GM19467 (cell line): ENCODE data around the gene AP5Z1.
"Not testable (repeated sequence)": the region's sequence is repeated elsewhere in the genome, so short reads cannot be mapped to it uniquely, and the experiment has no call there.

ENCODE experiments used
- ATAC-seq: cut with Tn5 transposase; IDR thresholded peaks from one replicate; pipeline ENCODE4 v1.9.1; 2021; ENCODE audit warnings: mild to moderate bottlenecking, moderate library complexity; ENCODE audit not compliant: unreplicated experiment

The AP5Z1 gene

GRCh38 chr7:4799508-4800268, 24.3 kb downstream of the AP5Z1 start:
- no peak for ATAC-seq

- ATAC-seq = no peak
Observed at GRCh38 chr7:4800487-4800886, 25.1 kb downstream of the AP5Z1 start.

GRCh38 chr7:4800926-4801838, 25.8 kb downstream of the AP5Z1 start:
- no peak for ATAC-seq

GRCh38 chr7:4801839-4802231, 26.4 kb downstream of the AP5Z1 start:
- no peak for ATAC-seq

DNA sequence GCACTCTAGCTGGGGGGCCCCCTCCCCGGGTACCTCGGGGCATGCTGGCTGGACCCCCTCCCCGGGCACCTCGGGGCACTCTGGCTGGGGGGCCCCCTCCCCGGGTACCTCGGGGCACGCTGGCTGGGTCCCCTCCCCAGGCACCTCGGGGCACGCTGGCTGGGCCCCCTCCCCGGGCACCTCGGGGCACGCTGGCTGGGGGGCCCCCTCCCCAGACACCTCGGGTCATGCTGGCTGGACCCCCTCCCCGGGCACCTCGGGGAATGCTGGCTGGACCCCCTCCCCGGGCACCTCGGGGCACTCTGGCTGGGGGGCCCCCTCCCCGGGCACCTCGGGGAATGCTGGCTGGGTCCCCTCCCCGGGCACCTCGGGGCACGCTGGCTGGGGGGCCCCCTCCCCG, 27.2 kb downstream of the AP5Z1 start:
- not testable (repeated sequence) for ATAC-seq

DNA sequence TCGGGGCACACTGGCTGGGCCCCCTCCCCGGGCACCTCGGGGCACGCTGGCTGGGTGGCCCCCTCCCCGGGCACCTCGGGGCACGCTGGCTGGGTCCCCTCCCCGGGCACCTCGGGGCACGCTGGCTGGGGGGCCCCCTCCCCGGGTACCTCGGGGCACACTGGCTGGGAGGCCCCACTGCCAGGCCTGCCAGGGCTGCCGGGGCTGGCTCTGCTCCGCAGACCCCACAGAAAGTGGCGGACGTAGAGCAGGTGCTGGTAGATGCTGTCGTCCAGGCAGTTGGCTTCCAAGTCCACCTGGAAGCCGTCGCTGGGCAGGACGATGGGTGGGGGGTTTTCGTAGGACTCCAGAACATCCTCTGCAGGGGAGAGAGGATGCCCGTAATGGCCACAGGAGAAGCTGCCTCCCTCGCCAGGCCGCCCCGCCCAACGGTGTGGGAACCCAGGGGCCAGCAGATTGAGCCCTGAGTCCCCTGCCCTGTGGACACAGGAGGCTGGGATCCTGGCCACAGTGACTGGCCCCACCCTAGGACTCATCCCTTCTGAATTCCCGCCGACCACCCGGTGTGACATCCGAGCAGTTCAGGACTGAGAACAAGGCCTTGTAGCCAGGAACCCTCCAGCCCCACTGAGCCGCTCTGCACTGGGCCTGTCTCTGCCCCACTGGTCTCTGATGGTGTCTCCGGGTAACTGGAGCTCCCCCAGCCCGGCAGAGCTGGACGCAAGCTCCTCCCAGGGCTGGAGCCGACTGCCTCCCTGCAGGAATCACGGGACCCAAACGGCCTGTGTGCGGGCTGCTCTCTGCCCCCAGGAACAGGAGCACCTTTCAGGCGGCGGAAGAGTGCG, 28.2 kb downstream of the AP5Z1 start:
- no peak for ATAC-seq

DNA sequence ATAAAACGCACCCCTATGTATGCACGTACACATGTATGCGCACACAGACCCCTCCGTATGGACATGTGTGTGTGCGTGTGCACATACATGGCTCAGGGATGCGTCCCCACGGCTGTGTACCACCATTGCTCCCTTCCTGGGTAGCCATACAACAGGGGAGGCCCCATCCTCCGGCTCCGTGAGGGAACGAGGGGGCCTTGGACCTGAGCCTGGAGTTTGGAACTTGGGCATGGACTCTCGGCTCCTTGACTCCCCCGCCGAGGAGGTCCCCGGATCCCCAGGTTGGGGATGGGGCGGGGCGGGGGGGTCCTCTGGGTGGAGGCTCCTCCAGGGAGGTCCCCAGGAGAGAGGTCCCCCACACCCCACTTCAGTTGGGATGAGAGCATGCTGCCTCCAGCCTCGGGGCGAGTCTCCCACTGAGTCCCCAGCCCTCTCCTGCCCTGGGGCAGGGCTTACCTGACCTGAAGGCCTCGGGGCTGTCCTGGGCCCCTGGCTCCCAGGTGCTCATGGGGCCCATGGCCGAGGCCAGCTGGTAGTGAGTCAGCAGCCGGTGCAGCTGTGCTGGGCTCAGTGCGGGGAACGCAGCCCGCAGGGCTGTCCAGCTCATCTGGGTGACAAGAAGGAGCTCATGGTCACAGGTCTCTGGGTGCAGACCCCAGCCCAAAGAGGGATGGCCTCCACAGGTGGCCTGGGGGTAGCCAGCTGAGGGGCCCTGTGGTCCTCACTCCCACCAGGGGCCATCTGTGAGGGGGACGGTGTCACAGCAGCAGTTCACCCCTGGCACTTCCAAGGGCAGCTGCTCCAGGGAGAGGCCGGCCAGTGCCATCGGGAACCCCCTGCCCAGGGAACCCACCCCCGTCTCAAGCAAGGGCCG, 29.9 kb downstream of the AP5Z1 start:
- no peak for ATAC-seq

GRCh38 chr7:4805984-4806300, 30.5 kb downstream of the AP5Z1 start:
- no peak for ATAC-seq

- no peak for ATAC-seq
Observed at GRCh38 chr7:4806983-4807597, 31.7 kb downstream of the AP5Z1 start.

DNA sequence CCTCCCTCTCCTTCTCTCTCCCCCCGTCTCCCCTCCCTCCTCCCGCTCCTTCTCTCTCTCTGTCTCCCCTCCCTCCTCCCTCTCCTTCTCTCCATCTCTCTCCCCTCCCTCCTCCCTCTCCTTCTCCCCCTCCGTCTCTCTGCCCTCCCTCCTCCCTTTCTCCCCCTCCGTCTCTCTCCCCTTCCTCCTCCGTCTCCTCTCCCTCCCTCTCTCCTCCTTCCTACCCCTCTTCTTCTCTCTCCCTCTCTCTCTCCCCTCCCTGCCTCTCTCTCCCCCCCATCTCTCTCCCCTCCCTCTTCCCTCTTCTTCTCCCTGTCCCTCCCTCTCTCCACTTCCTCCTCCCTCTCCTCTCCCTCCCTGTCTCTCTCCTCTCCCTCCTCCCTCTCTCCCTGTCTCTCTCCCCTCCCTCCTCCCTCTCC, 32.2 kb downstream of the AP5Z1 start:
- ATAC-seq = no peak

GRCh38 chr7:4808026-4808425, 32.6 kb downstream of the AP5Z1 start:
- ATAC-seq = no peak

DNA sequence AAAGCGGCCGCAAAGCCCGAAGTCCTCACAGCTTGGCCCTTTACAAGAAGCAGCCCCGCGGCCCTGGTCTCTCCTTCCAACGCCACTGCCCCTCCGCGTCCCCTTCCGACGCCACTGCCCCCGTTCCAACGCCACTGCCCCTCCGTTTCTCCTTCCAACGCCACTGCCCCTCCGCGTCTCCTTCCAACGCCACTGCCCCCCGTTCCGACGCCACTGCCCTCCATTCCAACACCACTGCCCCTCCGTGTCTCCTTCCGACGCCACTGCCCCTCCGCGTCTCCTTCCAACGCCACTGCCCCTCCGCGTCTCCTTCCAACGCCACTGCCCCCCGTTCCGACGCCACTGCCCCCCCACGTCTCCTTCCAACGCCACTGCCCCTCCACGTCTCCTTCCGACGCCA, 33.1 kb downstream of the AP5Z1 start:
- no peak for ATAC-seq

DNA sequence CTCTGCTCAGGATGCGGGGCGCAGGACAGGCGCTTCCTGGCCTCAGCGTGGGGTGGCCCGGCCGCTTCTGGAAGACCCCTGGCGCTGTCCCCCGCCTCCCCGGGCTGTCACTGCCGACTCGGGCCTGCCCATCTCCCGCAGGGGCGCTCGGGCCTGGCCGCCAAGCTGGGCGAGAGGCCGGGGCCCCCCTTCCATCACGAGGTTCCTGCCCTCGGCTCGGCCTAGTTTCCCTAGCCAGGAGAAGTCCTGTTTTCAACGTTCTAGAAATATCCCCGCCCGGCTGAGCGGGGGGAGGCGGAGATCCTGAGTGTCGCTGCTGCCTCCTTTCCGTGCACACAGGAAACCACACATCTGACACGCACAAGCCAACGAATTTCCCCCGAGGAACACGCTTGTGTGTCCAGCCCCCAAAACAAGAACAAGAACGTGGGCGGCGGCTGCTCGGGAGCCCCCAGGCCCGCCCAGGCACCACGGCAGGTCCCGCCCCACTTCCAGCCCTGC, 33.7 kb downstream of the AP5Z1 start:
- no peak for ATAC-seq

DNA sequence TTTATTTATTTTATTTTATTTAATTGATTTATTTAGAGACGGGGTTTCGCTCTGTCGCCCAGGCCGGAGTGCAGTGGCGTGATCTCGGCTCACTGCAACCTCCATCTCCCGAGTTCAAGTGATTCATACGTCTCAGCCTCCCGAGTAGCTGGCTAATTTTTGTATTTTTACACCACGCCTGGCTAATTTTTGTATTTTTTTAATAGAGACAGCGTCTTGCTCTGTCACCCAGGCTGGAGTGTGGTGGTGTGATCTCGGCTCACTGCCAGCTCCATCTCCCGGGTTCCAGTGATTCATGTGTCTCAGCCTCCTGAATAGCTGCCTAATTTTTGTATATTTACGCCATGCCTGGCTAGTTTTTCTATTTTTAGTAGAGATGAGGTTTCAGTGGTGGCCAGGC, 34.2 kb downstream of the AP5Z1 start:
- ATAC-seq = no peak

- ATAC-seq = no peak
Observed at GRCh38 chr7:4814433-4814832, 39.0 kb downstream of the AP5Z1 start.

GRCh38 chr7:4815121-4815520, 39.7 kb downstream of the AP5Z1 start:
- no peak for ATAC-seq

- no peak for ATAC-seq
Observed at GRCh38 chr7:4815609-4816418, 40.4 kb downstream of the AP5Z1 start.

GRCh38 chr7:4816419-4817080, 41.1 kb downstream of the AP5Z1 start:
- no peak for ATAC-seq
